HUES64 (cell line): ENCODE results near the gene DIPK1C.

Experiments used
- H3K27ac ChIP-seq: 2 replicates; pipeline ENCODE4 v1.7.0; 2013; ENCODE audit warnings: low read depth, low read length, inconsistent platforms
- H3K27me3 ChIP-seq: 2 replicates; pipeline ENCODE4 v1.6.1; 2013; ENCODE audit warnings: mild to moderate bottlenecking, low read length; ENCODE audit not compliant: insufficient read depth
- H3K36me3 ChIP-seq: 2 replicates; pipeline ENCODE4 v1.6.1; 2013; ENCODE audit warnings: mild to moderate bottlenecking, low read length; ENCODE audit not compliant: insufficient read depth
- H3K4me1 ChIP-seq: 2 replicates; pipeline ENCODE4 v1.6.1; 2013; ENCODE audit warnings: mild to moderate bottlenecking, low read length, moderate library complexity; ENCODE audit not compliant: insufficient read depth
- H3K4me3 ChIP-seq: 2 replicates; pipeline ENCODE4 v1.5.1; 2013; ENCODE audit warnings: mild to moderate bottlenecking, low read length, moderate library complexity
- H3K9ac ChIP-seq: 2 replicates; pipeline ENCODE4 v1.6.1; 2013; ENCODE audit warnings: mild to moderate bottlenecking, low read depth, low read length
- H3K9me3 ChIP-seq: 2 replicates; pipeline ENCODE4 v1.6.1; 2013; ENCODE audit warnings: low read depth, low read length; ENCODE audit not compliant: insufficient read depth
- WGBS: fragments of 150-250, 120-280 bp; methylation state at CpG from one replicate; pipeline ENCODE4 v1.1.7; 2013; ENCODE audit warnings: missing lambda C conversion rate; 5-methylcytosine and 5-hydroxymethylcytosine counted together

Gene DIPK1C

GRCh38 chr18:74450626-74451025 lies 6.5 kb downstream of the DIPK1C start:
- no peak overlapping the region for H3K27ac ChIP-seq
- H3K9ac ChIP-seq: no peak overlapping the region
- H3K9me3 ChIP-seq: no peaks in the 10 kb centered on the region
- peaks cover 18% of the 10 kb centered on the region for H3K27me3 ChIP-seq
- no peak overlapping the region for H3K4me3 ChIP-seq
- 0 out of 2 replicates have a peak, but pooled peaks cover 4% of the 10 kb centered on the region for H3K4me1 ChIP-seq
- WGBS: 91% methylated on average over 7 of the region's 7 CpGs
- H3K36me3 ChIP-seq: no peaks in the 10 kb centered on the region

- Histone ChIP-seq H3K9ac (no peak overlapping the region), H3K4me3 (no peak overlapping the region), H3K36me3 (no peaks in the 10 kb centered on the region), H3K4me1 (no peaks in the 10 kb centered on the region), H3K27me3 (no peaks in the 10 kb centered on the region), H3K9me3 (no peaks in the 10 kb centered on the region), H3K27ac (no peak overlapping the region)
- WGBS: 91% methylated on average over 14 of the region's 16 CpGs
Observed at GRCh38 chr18:74447404-74448152, 9.5 kb downstream of the DIPK1C start.

- Histone ChIP-seq H3K36me3 (no peaks in the 10 kb centered on the region), H3K27ac (no peak overlapping the region), H3K4me1 (no peaks in the 10 kb centered on the region), H3K27me3 (no peaks in the 10 kb centered on the region), H3K9ac (no peak overlapping the region), H3K9me3 (no peaks in the 10 kb centered on the region), H3K4me3 (no peak overlapping the region)
- WGBS: 97% methylated on average over 38 of the region's 38 CpGs
Observed at GRCh38 chr18:74446631-74447403, 10.3 kb downstream of the DIPK1C start.

- Histone ChIP-seq H3K36me3 (no peaks in the 10 kb centered on the region), H3K4me1 (no peaks in the 10 kb centered on the region)
- 91% methylated on average over 11 of the region's 11 CpGs for WGBS
Observed at GRCh38 chr18:74446178-74446577, 10.9 kb downstream of the DIPK1C start.

GRCh38 chr18:74445585-74445984 lies 11.5 kb downstream of the DIPK1C start:
- Histone ChIP-seq H3K4me3 (no peak overlapping the region), H3K9me3 (no peaks in the 10 kb centered on the region), H3K27me3 (no peaks in the 10 kb centered on the region), H3K4me1 (no peaks in the 10 kb centered on the region), H3K36me3 (no peaks in the 10 kb centered on the region), H3K9ac (no peak overlapping the region), H3K27ac (no peak overlapping the region)
- WGBS: 91% methylated on average over 14 of the region's 14 CpGs

More at GRCh38 chr18:74446178-74446577, 10.9 kb downstream of the DIPK1C start:
- H3K9ac ChIP-seq: no peak overlapping the region
- H3K9me3 ChIP-seq: no peaks in the 10 kb centered on the region
- H3K4me3 ChIP-seq: no peak overlapping the region
- H3K27me3 ChIP-seq: no peaks in the 10 kb centered on the region
- no peak overlapping the region for H3K27ac ChIP-seq

- no peaks in the 10 kb centered on the region for H3K36me3 ChIP-seq
- no peak overlapping the region for H3K4me3 ChIP-seq
- no peaks in the 10 kb centered on the region for H3K27me3 ChIP-seq
- WGBS: 93% methylated on average over 3 of the region's 3 CpGs
- no peak overlapping the region for H3K27ac ChIP-seq
- H3K9ac ChIP-seq: no peak overlapping the region
- H3K4me1 ChIP-seq: no peaks in the 10 kb centered on the region
- H3K9me3 ChIP-seq: no peaks in the 10 kb centered on the region
Observed at GRCh38 chr18:74444104-74444503, 13.0 kb downstream of the DIPK1C start.

GRCh38 chr18:74440808-74441427 lies 16.2 kb downstream of the DIPK1C start:
- WGBS: 98% methylated on average over 9 of the region's 9 CpGs
- H3K27ac ChIP-seq: no peak overlapping the region
- H3K9me3 ChIP-seq: no peaks in the 10 kb centered on the region
- H3K27me3 ChIP-seq: no peaks in the 10 kb centered on the region
- no peaks in the 10 kb centered on the region for H3K36me3 ChIP-seq
- H3K9ac ChIP-seq: no peak overlapping the region
- no peak overlapping the region for H3K4me3 ChIP-seq
- H3K4me1 ChIP-seq: peaks cover 11% of the 10 kb centered on the region; the same call in 1 of the 2 replicates

- Histone ChIP-seq H3K36me3 (no peaks in the 10 kb centered on the region), H3K27me3 (no peaks in the 10 kb centered on the region), H3K9ac (no peak overlapping the region), H3K9me3 (no peaks in the 10 kb centered on the region), H3K4me3 (no peak overlapping the region), H3K27ac (no peak overlapping the region), H3K4me1 (peaks cover 11% of the 10 kb centered on the region; the same call in 1 of the 2 replicates)
- WGBS: 98% methylated on average over 5 of the region's 6 CpGs
Observed at GRCh38 chr18:74438091-74438490, 19.0 kb downstream of the DIPK1C start.

GRCh38 chr18:74436158-74436769 lies 20.8 kb downstream of the DIPK1C start:
- 73% methylated on average over 14 of the region's 14 CpGs for WGBS
- Histone ChIP-seq H3K27ac (no peak overlapping the region), H3K9me3 (no peaks in the 10 kb centered on the region), H3K9ac (no peak overlapping the region), H3K36me3 (no peaks in the 10 kb centered on the region), H3K4me1 (peaks cover 11% of the 10 kb centered on the region; the same call in 1 of the 2 replicates), H3K4me3 (no peak overlapping the region), H3K27me3 (no peaks in the 10 kb centered on the region)

GRCh38 chr18:74435740-74436139 lies 21.4 kb downstream of the DIPK1C start:
- 86% methylated on average over 4 of the region's 4 CpGs for WGBS
- H3K9me3 ChIP-seq: no peaks in the 10 kb centered on the region
- no peak overlapping the region for H3K4me3 ChIP-seq
- H3K9ac ChIP-seq: no peak overlapping the region
- peaks cover 11% of the 10 kb centered on the region; the same call in 1 of the 2 replicates for H3K4me1 ChIP-seq
- H3K36me3 ChIP-seq: no peaks in the 10 kb centered on the region
- no peak overlapping the region for H3K27ac ChIP-seq
- no peaks in the 10 kb centered on the region for H3K27me3 ChIP-seq

- no peak overlapping the region for H3K27ac ChIP-seq
- H3K4me1 ChIP-seq: peaks cover 11% of the 10 kb centered on the region; the same call in 1 of the 2 replicates
- WGBS: 93% methylated on average over 11 of the region's 11 CpGs
- no peaks in the 10 kb centered on the region for H3K36me3 ChIP-seq
- no peak overlapping the region for H3K9ac ChIP-seq
- H3K27me3 ChIP-seq: no peaks in the 10 kb centered on the region
- no peak overlapping the region for H3K4me3 ChIP-seq
- H3K9me3 ChIP-seq: no peaks in the 10 kb centered on the region
Observed at GRCh38 chr18:74434466-74434865, 22.6 kb downstream of the DIPK1C start.
